ENCODE data around the gene GXYLT1.
"Not testable (repeated sequence)": the region's sequence is repeated elsewhere in the genome, so short reads cannot be mapped to it uniquely, and the experiment has no call there.

The GXYLT1 gene

GRCh38 chr12:42144408-42145196, at the start of gene GXYLT1:
Gene GXYLT1 (minus strand): TSS chr12:42144874. CDS start chr12:42144646, 228 bp downstream.
- DNase-seq: peak; percentile 57 to 72

GRCh38 chr12:42192686-42193085, 48.0 kb upstream of the GXYLT1 start:
- no peak for DNase-seq

GRCh38 chr12:42192258-42192657, 47.6 kb upstream of the GXYLT1 start:
- DNase-seq: no peak

- no peak for DNase-seq
Measured at GRCh38 chr12:42190376-42190775, 45.7 kb upstream of the GXYLT1 start.

GRCh38 chr12:42188275-42188674, 43.6 kb upstream of the GXYLT1 start:
- not testable (repeated sequence) for DNase-seq

- no peak for DNase-seq
Measured at GRCh38 chr12:42187799-42188198, 43.1 kb upstream of the GXYLT1 start.

GRCh38 chr12:42186793-42187192, 42.1 kb upstream of the GXYLT1 start:
- DNase-seq: no peak

GRCh38 chr12:42182394-42182793, 37.7 kb upstream of the GXYLT1 start:
- DNase-seq: no peak

GRCh38 chr12:42180990-42181596, 36.4 kb upstream of the GXYLT1 start:
- DNase-seq: peak in 1 of 2 donors; percentile 31

GRCh38 chr12:42178101-42178500, 33.4 kb upstream of the GXYLT1 start:
- no peak for DNase-seq

GRCh38 chr12:42174978-42175377, 30.3 kb upstream of the GXYLT1 start:
- DNase-seq: no peak

GRCh38 chr12:42173961-42174521, 29.4 kb upstream of the GXYLT1 start:
- DNase-seq: no peak

GRCh38 chr12:42172441-42173210, 28.0 kb upstream of the GXYLT1 start:
- DNase-seq: no peak

- no peak for DNase-seq
Measured at GRCh38 chr12:42167711-42168110, 23.0 kb upstream of the GXYLT1 start.

GRCh38 chr12:42166501-42166900, 21.8 kb upstream of the GXYLT1 start:
- DNase-seq: no peak

GRCh38 chr12:42163913-42164312, 19.2 kb upstream of the GXYLT1 start:
- DNase-seq: no peak

GRCh38 chr12:42162965-42163364, 18.3 kb upstream of the GXYLT1 start:
- DNase-seq: no peak

GRCh38 chr12:42162193-42162592, 17.5 kb upstream of the GXYLT1 start:
- DNase-seq: no peak

- DNase-seq: no peak
Measured at GRCh38 chr12:42161529-42161928, 16.9 kb upstream of the GXYLT1 start.

- DNase-seq: no peak
Measured at GRCh38 chr12:42156232-42156631, 11.6 kb upstream of the GXYLT1 start.

GRCh38 chr12:42145552-42146215, 1.0 kb upstream of the GXYLT1 start:
- no peak for DNase-seq

- no peak for DNase-seq
Measured at GRCh38 chr12:42145197-42145549, 499 bp upstream of the GXYLT1 start.

GRCh38 chr12:42144158-42144407, 591 bp downstream of the GXYLT1 start:
- no peak for DNase-seq
